Middle frontal gyrus (tissue), 1 donor: ENCODE results near the gene NEURL4.
A peak's percentile ranks its signal among the peaks of the same experiment; 100 is the strongest.

Source experiments
- DNase-seq: peaks from one replicate; pipeline ENCODE4 v3.0.0-alpha.2; 2015; ENCODE audit warnings: low spot score; ENCODE audit errors: extremely low spot score

The NEURL4 gene

DNA sequence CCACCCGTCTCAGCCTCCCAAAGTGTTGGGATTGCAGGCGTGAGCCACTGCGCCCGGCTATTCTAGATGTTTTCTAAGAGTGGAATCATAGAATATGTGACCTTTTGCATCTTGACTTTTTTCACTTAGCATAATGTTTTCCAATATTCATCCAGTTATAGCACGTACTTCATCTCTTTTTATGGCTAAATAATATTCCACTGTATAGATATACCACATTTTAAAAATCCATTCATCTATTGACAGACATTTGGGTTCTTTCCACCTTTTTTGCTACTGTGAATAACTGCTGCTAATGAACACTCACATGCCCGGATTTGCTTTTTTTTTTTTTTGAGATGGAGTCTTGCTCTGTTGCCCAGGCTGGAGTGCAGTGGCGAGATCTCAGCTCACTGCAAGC lies 25.0 kb downstream of the NEURL4 start:
- no peak for DNase-seq

GRCh38 chr17:7296189-7296861 lies 32.8 kb downstream of the NEURL4 start:
- peak; percentile 71 for DNase-seq

DNA sequence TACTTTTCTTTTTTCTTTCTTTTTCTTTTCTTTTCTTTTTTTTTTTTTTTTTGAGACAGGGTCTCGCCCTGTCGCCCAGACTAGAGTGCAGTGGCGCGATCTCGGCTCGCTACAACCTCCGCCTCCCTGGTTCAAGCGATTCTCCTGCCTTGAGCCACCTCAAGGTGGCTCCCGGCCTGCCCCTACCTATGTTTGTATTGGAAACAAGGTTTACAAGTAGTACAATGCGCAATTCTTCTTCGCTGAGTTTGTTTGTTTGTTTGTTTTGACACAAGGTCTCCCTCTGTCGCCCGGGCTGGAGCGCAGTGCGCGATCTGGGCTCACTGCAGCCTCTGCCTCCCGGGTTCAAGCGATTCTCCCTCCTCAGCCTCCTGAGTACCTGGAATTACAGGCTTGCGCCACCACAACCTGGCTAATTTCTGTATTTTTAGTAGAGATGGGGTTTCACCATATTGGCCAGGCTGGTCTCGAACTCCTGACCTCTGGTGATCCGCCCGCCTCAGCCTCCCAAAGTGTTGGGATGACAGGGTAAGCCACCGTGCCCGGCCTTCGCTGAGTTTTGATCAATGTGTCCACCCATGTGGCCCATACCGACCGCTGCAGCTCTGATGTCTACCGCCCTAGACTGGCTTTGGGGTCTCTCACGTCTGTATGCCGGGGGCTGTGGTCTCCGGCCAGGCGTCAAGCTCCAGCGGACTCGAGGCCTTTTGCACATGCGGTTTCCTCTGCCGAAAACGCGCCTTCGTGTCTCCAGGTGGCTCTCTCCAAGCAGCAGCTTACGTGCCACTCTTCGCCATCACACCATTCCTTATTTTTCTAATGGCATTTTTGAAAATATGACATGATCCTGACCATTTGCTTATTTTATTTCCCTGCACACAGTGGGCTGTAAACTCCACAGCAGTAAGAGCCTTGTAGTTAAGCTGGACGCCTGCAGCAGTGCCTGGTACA lies 33.6 kb downstream of the NEURL4 start:
- DNase-seq: no peak

DNA sequence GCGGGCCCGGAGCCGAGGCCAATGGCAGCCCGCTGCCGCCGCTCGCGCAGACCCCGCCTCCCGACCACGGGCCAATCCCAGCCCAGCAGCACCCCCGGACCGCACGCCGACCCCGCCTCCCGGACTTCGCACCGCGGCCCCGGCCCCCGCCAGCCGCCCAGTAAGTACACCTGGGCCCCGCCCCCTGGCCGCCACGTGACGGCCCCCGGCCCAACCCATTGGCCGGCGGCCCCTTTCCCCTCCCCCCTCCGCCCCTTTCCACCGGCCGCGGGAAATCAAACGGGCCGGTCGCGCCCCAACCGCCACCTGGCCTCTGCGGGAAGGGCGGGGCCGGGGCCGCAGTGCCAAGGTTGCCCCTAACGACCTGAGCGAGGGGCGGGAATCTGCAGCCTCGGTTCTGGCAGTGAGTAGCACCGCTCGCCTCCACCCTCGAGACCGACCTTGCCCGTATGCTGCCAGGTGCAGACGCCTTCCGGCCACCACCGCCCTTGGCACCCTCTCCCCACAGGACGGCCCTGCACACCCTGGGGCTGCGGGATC lies 34.5 kb downstream of the NEURL4 start, which contains the start of gene YBX2:
Gene YBX2 (minus strand): TSS at position 26 of the 540 bp plus-strand sequence. CDS start 139 bp downstream, outside the sequence.
- no peak for DNase-seq

GRCh38 chr17:7293816-7294613 lies 35.1 kb downstream of the NEURL4 start:
- DNase-seq: no peak

DNA sequence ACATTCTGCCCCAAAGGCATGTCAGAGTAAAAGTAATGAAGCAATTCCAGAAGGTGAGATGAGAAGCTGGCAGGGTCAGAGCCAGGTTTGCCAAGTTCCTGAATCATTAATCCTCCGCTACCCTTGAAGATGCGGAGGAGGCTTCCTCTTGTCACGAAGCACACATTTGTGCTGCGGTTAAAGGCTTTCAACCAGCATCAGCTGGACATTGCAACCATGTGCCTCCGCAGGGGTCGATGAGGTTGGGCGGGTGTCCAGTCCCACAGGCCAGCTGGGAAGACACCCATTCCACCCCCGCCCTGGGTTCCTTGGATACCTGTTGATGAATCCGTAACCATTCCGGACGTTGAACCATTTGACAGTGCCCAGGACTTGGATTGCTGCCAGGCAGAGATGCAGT lies 36.0 kb downstream of the NEURL4 start:
- no peak for DNase-seq

- DNase-seq: no peak
These were observed 36.4 kb downstream of the NEURL4 start for GRCh38 chr17:7292729-7293128.

- DNase-seq: no peak
These were observed 36.9 kb downstream of the NEURL4 start for GRCh38 chr17:7292194-7292593.

- no peak for DNase-seq
These were observed 38.5 kb downstream of the NEURL4 start for GRCh38 chr17:7290685-7291084.

GRCh38 chr17:7290166-7290565 lies 39.0 kb downstream of the NEURL4 start:
- DNase-seq: no peak

GRCh38 chr17:7289256-7290032 lies 39.7 kb downstream of the NEURL4 start:
- no peak for DNase-seq

- DNase-seq: no peak
These were observed 43.5 kb downstream of the NEURL4 start for GRCh38 chr17:7285679-7286078.

DNA sequence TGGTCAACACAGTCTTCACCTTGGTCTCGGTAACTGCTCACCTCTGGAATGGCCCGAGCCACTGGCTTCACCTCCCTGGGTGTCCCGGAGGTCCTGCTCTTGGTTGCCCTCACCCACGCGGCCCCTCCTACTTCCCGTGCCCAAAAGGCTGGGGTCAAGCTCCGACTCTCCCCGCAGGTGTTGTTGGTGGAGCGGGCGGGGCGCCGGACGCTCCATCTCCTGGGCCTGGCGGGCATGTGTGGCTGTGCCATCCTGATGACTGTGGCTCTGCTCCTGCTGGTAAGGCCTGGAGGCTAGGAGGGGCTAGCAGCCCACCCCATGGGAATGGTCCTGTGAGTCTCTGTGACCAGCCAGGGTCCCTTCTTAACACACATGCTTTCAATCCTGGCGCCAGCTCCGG lies 44.2 kb downstream of the NEURL4 start:
- DNase-seq: no peak

- DNase-seq: no peak
These were observed 45.5 kb downstream of the NEURL4 start for GRCh38 chr17:7283471-7284216.

DNA sequence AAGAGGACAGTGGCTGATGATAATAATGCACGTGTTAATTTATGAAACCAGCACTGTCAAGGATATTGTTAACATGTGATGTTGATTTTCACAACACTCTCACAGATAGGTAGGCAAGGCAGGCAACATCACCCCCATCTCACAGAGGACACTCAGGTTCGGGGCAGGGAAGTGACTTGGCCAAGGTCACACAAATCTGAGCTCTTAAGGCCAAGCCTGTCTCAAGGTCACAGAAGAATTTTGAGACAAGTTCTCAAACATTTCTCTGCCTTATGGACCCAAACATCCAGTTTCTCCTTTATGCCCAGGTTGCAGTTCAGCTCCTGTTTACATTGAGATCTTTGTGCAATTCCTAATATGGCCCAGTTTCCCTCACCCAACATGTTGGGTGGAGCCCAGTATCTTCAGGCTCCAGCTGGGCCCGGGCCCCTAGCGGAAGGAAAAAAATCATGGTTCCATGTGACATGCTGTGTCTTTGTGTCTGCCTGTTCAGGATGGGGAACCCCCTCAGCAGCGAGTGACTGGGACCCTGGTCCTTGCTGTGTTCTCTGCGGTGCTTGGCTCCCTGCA lies 46.3 kb downstream of the NEURL4 start:
- DNase-seq: no peak

DNA sequence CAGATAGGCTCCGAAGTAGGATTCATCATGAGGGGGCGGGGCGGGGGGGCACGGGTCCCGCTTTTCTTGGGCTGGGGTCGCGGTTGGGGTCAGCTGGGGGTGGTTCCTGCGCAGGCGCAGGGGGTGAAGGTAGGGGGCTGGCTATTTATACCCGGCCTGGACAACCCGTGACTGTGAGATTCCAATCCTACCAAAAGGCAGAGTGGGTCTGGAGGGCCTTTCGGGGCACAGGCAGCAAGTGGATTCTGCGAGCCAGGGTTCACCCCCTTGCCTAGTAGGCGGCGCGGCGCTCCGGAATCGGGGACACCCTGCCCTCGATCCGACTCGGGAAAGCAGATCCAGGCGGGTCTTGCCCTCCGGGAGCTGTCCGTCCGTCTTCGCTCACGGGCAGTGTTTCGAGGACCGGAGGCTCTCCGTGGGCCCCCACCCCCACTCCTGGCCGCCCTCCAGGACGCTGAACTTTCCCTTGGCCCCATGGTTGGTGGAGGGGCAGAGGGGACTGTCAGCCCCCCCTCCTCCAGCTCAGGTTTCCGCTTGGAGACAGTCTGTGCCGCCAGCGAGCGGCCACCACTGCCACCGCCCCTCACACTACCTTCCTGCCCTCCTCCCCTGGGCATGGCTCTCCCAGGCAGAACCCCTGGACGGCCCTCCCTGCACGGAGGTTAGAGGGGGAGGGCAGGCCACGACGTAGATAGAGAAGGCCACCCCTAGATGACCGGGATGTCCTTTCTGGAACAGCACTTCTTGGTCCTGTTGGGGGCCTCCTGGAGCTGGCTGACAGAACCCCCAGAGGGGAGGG lies 47.0 kb downstream of the NEURL4 start:
- DNase-seq: no peak

DNA sequence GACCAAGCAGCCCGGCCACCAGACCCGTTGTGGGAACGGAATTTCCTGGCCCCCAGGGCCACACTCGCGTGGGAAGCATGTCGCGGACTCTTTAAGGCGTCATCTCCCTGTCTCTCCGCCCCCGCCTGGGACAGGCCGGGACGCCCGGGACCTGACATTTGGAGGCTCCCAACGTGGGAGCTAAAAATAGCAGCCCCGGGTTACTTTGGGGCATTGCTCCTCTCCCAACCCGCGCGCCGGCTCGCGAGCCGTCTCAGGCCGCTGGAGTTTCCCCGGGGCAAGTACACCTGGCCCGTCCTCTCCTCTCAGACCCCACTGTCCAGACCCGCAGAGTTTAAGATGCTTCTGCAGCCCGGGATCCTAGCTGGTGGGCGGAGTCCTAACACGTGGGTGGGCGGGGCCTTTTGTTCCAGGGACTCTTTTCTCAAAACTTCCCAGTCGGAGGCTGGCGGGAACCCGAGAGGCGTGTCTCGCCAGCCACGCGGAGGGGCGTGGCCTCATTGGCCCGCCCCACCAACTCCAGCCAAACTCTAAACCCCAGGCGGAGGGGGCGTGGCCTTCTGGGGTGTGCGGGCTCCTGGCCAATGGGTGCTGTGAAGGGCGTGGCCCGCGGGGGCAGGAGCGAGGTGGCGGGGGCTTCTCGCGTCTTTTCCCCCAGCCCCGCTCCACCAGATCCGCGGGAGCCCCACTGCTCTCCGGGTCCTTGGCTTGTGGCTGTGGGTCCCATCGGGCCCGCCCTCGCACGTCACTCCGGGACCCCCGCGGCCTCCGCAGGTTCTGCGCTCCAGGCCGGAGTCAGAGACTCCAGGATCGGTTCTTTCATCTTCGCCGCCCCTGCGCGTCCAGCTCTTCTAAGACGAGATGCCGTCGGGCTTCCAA lies 47.8 kb downstream of the NEURL4 start, which contains the start of gene SLC2A4:
Gene SLC2A4 (plus strand): TSS at position 645 of the 879 bp plus-strand sequence. CDS start 217 bp downstream, at position 862.
- DNase-seq: no peak
